Bone marrow (tissue), 2 donors: ENCODE results near the gene GPR39.

ENCODE experiments used
- DNase-seq, 2 donors: peaks; one replicate each; lab custom pipeline; 2025; lab: John Stamatoyannopoulos, UW

The GPR39 gene

DNA sequence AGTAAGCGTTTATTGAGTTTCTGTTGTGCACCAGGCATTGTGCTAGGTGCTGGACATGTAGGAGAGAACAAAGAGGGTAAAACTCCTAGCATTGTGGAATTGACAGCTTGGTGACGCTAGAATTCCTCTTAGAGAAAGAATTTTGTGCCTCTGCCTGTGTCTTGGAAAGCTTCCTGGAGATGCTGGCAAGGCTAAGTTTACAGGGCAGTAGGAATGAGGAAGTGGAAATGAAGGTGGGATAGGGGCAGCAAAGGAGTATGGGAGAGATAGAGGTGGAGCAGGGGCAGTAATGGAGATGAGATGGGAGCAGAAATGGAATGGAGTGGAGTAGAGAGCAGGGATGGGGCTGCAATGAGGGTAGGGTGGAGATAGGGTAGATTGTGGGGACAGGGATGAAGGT is 29.8 kb downstream of the GPR39 start:
- no peak for DNase-seq

- DNase-seq, result no peak
Observed at GRCh38 chr2:132448331-132448730, 31.7 kb downstream of the GPR39 start.

DNA sequence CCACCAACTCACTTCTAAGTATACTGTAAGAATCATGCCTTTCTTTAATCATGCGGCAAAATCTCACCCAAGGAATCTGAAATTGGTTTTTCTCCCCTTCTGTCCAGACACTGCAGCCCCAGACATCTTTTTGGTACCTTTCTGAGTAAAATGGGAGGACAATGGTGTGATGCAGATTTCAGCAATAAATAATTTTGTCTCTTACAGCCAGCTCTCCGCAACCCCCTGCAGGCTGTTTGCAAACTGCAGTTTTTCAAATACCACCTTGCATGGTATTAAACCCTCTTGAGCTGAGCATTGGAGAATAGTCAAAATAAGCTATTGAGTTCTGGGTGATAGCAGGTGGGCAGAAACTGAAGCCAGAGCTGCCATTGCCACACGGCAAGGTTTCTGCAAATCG is 32.2 kb downstream of the GPR39 start:
- no peak for DNase-seq

DNA sequence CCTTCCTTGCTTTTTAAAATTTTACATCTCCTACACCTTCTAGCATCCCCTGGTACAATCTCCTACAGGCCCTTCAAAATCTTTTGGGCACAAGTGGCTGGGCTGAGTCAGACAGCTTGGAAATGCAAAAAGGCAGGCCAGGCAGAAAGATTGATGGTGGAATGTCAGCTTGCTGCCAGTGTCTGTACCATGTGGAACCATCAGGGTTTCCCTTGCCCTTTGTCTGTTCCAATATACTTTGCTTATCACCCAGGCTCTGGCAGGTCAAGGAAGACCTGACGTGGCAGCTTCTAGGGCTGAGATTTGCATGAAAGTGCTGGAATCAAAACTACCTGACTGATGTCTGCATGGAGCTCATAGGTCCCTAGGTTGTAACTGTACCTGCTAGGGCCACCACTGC is 33.3 kb downstream of the GPR39 start:
- DNase-seq, result no peak

GRCh38 chr2:132460781-132461180 is 44.2 kb downstream of the GPR39 start:
- no peak for DNase-seq

DNA sequence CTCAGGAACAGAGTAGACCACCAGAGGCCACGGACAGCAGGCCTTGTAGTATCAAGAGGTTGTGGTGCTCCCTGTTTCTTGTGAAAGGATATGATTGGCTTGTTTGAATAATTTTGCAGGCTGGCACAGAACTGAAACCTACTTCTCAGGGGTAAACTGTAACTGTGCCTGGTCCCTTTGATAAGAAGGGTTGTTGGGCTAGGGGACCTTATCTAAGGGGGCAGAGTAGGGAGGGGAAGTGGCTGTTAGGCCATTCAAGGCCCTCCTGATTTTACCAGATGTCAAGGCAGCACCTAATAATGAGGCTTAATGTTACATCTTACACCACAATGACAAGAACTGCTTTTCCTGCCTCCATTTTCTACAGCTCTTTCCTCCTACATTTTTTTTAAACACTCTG is 45.6 kb downstream of the GPR39 start:
- DNase-seq, result no peak

GRCh38 chr2:132463719-132464118 is 47.1 kb downstream of the GPR39 start:
- DNase-seq, result no peak

DNA sequence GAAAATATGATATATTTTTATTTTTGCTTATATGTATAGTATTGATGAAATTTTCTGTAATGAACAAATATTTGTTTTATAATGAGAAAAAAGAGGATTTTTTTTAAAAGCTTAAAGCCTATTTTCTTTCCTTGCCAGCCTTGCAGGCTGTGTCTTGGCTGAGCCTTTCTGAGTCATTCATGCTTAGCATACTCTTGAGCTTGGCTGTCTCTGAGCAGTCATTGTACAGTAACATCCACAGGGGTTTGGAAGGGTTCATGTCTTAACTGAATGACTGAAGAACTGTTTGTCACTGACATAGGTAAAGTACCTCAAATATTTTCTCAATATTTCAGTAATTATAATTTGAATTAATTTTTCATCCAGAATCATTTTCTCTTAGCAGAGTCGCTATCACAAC is 49.3 kb downstream of the GPR39 start:
- DNase-seq, result no peak

DNA sequence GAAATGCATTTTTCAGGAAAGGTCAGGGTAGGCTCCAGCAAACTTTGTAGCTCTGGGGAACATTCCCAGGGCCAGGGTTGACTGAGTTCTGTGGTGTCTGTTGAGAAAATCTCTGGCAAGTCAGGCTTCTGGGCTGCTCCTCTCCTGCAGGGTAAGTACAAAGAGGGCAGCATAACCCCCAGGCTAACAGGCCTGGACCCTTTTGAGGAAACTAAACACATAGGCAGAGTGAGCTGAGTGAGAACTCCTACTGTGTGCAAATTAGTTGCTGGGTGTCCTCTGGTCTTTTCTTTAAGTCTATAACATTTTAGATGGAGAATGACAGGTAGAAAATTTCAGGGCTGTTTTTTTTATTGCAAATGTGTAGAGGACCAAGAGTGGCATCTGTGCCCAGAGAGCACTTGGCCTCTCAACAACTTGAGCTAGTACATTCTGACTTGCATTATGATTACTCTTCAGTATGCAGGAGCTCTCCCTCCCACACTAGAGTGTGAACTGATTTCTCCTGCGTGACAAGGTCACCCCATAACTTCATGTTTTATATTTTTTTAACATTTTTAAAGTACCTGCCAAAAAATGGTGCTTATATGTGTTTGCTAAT is 49.9 kb downstream of the GPR39 start:
- no peak for DNase-seq

GRCh38 chr2:132468821-132469675 is 52.4 kb downstream of the GPR39 start:
- no peak for DNase-seq

DNA sequence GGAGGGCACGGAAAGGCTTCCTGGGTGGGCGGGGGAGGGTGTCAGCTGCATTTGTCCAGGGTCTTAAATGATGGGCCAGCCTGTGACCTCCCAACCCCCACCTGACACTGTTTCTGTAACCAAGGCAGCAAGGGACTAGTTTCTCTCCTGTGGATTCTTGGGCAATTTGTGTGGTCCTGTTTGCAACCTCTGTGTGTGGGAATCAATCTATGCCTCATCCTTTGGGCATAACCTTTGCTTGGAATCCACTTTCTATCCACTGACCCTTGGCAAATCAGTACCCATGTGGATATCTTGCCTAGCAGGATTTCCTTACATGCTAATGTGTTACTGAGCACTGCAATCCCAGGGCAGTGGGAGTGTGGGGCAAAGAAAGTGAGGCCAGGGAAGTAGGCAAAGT is 54.1 kb downstream of the GPR39 start:
- no peak for DNase-seq

DNA sequence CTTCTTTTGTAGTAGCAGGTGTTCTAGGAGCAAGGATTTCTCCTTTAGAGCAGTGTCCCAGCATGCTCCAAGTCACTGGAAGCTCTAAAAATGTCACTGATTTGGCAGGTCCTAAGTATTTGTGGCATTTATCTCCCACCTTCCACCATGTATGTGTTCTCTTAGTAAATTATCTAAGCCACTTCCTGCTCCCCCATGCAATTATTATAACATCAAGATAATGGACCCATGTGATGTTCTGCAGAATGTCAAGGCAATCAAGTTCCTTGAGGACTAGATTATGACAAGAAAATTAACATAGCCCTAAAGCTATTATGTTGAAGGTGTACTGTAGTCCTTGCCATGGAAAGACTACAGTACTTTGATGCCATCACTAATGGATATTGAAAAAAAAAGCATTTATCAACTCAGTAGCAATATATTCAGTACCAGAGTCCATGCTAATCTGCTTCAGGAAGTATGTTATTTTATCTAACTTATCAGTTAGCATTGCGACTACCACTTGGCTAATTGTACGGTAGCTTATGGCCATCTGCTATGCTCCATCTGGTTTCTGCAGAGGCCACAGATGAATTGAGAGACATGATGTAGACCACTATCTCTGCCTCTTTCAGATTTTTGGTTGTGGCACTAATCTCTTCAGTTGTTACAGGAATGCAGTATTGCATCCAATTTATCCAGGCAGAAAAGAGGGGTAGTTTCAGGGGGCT is 56.7 kb downstream of the GPR39 start:
- no peak for DNase-seq

DNA sequence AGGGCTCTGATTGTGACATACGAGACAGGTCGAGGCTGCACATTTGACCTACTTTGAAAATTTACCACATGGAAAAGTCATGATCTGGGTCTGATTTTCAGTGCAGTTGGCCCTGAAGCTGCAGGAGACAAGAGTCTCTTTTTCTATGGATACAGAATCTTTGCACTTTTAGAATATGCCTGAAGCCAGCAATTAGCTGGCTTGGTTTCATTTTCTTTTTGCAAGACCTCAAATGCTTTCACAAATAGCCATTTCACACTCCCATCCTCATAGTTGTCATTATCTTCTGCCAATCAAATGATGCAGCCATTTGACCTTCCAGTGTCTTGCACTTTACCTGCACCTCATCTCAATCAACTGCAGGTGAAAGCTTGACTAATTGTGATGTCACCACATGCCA is 59.0 kb downstream of the GPR39 start:
- DNase-seq, result no peak

- DNase-seq, result no peak
Observed at GRCh38 chr2:132477436-132477835, 60.8 kb downstream of the GPR39 start.

- DNase-seq, result no peak
Observed at GRCh38 chr2:132477962-132478361, 61.4 kb downstream of the GPR39 start.

DNA sequence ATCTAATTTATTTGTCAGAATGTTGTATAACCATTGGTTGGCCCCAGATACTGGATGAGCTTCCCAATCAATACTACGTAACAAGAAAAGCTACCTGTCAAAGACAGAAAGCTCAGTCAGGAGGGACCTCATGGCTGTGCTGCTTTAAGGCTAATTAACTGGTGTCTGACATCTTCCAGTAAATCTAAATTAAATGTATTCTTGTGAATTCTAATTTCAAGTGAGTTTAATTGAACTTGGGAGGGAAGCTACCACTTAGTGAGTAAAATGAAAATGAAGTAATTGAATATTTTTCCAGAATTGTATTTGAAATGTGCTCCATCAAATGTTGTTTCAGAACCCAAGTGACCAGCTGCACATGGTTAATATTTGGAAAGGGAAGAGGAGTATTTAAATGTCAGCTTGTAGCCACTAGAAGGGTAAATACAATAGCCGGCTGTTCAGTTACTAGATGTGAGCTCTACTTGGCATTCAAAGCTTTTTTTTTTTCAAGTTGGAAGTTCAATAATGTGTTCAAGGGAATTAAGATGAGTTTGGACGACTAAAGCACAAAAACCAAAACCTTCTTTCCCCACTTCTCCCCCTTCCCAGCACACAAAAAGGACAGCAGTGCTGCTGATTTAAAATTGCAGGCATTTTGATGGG is 62.0 kb downstream of the GPR39 start:
- DNase-seq, result no peak

DNA sequence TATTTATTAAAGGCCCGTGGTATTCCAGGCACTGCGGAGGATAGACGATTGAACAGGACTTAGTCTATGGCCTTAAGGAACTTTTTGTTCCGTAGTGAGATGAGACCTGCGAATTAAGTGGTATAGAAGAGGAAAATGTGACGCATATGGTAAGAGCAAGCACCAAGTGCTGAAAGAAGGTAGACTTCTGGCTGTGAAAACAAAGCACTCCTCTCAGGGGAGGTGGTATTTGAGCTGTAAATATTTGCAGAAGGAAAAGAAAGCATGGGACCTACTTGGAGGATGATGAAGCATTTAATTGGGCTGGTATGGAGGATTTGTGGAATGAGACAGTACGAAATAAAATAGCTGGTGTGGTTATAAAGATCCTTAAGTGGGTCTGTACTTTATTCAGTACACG is 62.5 kb downstream of the GPR39 start:
- DNase-seq, result no peak

DNA sequence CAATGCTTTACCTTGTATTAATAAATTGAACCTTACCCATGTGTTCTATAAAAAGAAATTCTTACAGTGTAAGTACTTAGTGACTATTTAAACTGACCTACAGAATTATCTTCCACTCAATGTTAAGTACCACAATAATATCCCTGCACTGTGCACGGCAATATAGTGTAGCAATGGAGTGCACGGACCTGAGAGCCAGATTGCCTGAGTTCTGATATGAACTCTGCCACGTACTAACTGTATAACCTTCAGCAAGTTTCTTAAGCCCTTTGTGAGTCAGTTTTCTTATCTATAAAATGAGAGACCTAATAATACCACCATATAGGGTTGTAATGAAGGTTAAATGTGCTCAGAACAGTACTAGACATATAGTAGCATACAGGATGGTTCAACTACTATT is 66.2 kb downstream of the GPR39 start:
- no peak for DNase-seq

- DNase-seq, result no peak
Observed at GRCh38 chr2:132484144-132484543, 67.5 kb downstream of the GPR39 start.

DNA sequence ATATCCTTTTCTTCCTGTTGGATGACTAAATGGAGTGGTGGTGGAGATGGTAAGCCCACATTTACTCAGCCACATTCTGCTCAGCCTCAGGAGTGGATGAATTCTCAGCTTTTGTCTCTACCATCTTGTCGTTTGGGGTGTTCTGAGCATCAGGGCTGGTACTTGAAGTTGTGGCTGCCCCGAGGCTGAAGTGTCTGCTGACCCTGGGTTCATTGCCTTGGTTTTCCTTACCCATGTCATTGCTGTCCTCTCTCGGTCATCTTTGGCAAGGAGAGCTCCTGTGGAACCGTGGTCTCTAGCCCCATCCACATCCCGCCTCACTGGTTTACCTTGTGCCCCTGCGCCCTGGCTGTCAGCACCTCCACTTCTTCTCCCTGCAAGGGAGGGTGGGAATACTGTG is 71.9 kb downstream of the GPR39 start:
- DNase-seq, result no peak

- no peak for DNase-seq
Observed at GRCh38 chr2:132489150-132489549, 72.5 kb downstream of the GPR39 start.

DNA sequence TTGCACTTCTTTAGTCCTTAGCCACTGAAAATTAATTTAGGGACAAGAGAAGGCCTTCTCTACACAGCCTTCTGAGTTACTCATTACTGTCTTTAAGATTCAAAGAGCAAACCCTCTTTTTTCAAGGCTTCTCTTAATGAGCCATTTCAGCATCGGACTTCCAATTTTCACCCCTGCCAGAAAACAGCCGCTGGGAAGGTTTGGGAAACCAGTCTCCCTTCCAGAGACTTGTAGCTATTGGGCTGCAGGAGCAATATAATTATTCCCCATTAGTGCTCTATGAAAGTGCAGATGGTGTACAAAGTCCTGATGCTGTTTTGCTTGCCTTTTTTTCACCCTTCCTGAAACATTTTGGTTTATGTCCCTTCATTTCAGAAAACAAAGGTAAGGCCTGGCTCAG is 79.3 kb downstream of the GPR39 start:
- no peak for DNase-seq

- DNase-seq, result no peak
Observed at GRCh38 chr2:132496555-132496954, 80.0 kb downstream of the GPR39 start.
